Glutamatergic neuron (in vitro differentiated cells): ENCODE data around the gene LAMC1. TPM values are rescaled to one million over a fixed set of nuclear protein-coding genes. Genes with fewer than 3 reads are reported as not detected.

Experiments used
- DNase-seq: peaks from one replicate; pipeline ENCODE4 v3.0.0; 2022
- H3K27ac Mint-ChIP-seq: one replicate; pipeline ENCODE4 v1.8.0; 2020; ENCODE audit warnings: mild to moderate bottlenecking, mixed read lengths, inconsistent platforms; ENCODE audit not compliant: unreplicated experiment
- H3K27me3 Mint-ChIP-seq: one replicate; pipeline ENCODE4 v1.8.0; 2020; ENCODE audit warnings: mild to moderate bottlenecking, moderate library complexity, mixed read lengths, inconsistent platforms; ENCODE audit not compliant: unreplicated experiment
- H3K36me3 Mint-ChIP-seq: one replicate; pipeline ENCODE4 v1.8.0; 2020; ENCODE audit warnings: mild to moderate bottlenecking, mixed read lengths, inconsistent platforms; ENCODE audit not compliant: unreplicated experiment
- H3K4me1 Mint-ChIP-seq: one replicate; pipeline ENCODE4 v1.8.0; 2020; ENCODE audit warnings: mild to moderate bottlenecking, low read depth, mixed read lengths, inconsistent platforms; ENCODE audit not compliant: unreplicated experiment
- H3K4me3 Mint-ChIP-seq: one replicate; pipeline ENCODE4 v1.8.0; 2020; ENCODE audit warnings: mild to moderate bottlenecking, mixed read lengths, inconsistent platforms; ENCODE audit not compliant: unreplicated experiment
- H3K9me3 Mint-ChIP-seq: one replicate; pipeline ENCODE4 v1.8.0; 2020; ENCODE audit warnings: mild to moderate bottlenecking, moderate library complexity, mixed read lengths, inconsistent platforms; ENCODE audit not compliant: unreplicated experiment
- CTCF ChIP-seq: fragments of 200-600 bp; sonication (generic); IDR thresholded peaks from one replicate; pipeline ENCODE4 v1.5.0; 2021; ENCODE audit not compliant: partially characterized antibody, unreplicated experiment
- total RNA-seq: library from RNA; stranded (reverse); fragmentation: NEBNext Ultra II Directional; extraction: Animal tissue kit (Norgen Biotek cat#: 25700); gene quantifications from one replicate; pipeline ENCODE4 v1.2.1, GENCODE V29; 2021; ENCODE audit not compliant: unreplicated experiment

LAMC1 gene
- total RNA-seq, 1 donor from 2014 or later: 51.8 TPM

- Mint-ChIP-seq H3K4me1 (peaks cover 30% of the 10 kb centered on the region), H3K27me3 (peaks cover 2% of the 10 kb centered on the region), H3K4me3 (peak overlapping the region; percentile 5), H3K27ac (no peak overlapping the region), H3K36me3 (no peaks in the 10 kb centered on the region), H3K9me3 (no peaks in the 10 kb centered on the region)
- no peak for TF ChIP-seq CTCF
- DNase-seq: no peak
Measured at GRCh38 chr1:183040547-183040971, 17.3 kb downstream of the LAMC1 start.

GRCh38 chr1:183043254-183043653 lies 20.0 kb downstream of the LAMC1 start:
- no peaks in the 10 kb centered on the region for H3K9me3 Mint-ChIP-seq
- H3K4me3 Mint-ChIP-seq: no peak overlapping the region
- no peak for TF ChIP-seq CTCF
- H3K4me1 Mint-ChIP-seq: peaks cover 30% of the 10 kb centered on the region
- no peak for DNase-seq
- H3K27ac Mint-ChIP-seq: no peak overlapping the region
- H3K36me3 Mint-ChIP-seq: no peaks in the 10 kb centered on the region
- peaks cover 2% of the 10 kb centered on the region for H3K27me3 Mint-ChIP-seq

GRCh38 chr1:183043872-183044854 lies 20.9 kb downstream of the LAMC1 start:
- Mint-ChIP-seq H3K27me3 (peaks cover 2% of the 10 kb centered on the region), H3K9me3 (no peaks in the 10 kb centered on the region), H3K4me3 (no peak overlapping the region), H3K36me3 (no peaks in the 10 kb centered on the region), H3K27ac (no peak overlapping the region), H3K4me1 (peaks cover 28% of the 10 kb centered on the region)
- no peak for DNase-seq
- TF ChIP-seq CTCF: no peak

- peaks cover 20% of the 10 kb centered on the region for H3K4me1 Mint-ChIP-seq
- no peak overlapping the region for H3K27ac Mint-ChIP-seq
- no peak overlapping the region for H3K4me3 Mint-ChIP-seq
- H3K27me3 Mint-ChIP-seq: peaks cover 2% of the 10 kb centered on the region
- TF ChIP-seq CTCF: no peak
- H3K36me3 Mint-ChIP-seq: no peaks in the 10 kb centered on the region
- no peak for DNase-seq
- H3K9me3 Mint-ChIP-seq: no peaks in the 10 kb centered on the region
Measured at GRCh38 chr1:183044893-183045649, 21.9 kb downstream of the LAMC1 start.
